ENCODE results near the gene ICE2. TPM values are rescaled to one million over a fixed set of nuclear protein-coding genes. Genes with fewer than 3 reads are reported as not detected.
A peak's percentile ranks its signal among the peaks of the same experiment; 100 is the strongest.

ICE2 gene
- total and polyA plus RNA-seq, 2 of the 4 experiments (the other 2 are of a cell fraction), result 14.7 to 21.1 TPM

GRCh38 chr15:60381148-60381788 lies 97.7 kb downstream of the ICE2 start:
- Histone ChIP-seq H2BK15ac (ENCODE audit: low read depth, low read length) (no peak overlapping the region), H3K56ac (ENCODE audit: extremely low read depth, insufficient read depth, low read length) (no peak overlapping the region), H4K5ac (ENCODE audit: low read depth, low read length) (peak overlapping the region; percentile 49), H3K14ac (replicated peaks; ENCODE audit: low read depth, low read length) (0 out of 2 replicates have a peak overlapping the region, but pooled peaks have one; percentile 11), H3K27me3 (ENCODE audit: control insufficient read depth, insufficient read depth, low read length) (no peaks in the 10 kb centered on the region), H3K27ac (ENCODE audit: insufficient read depth, low read length) (peak overlapping the region; percentile 78), H3K9ac (ENCODE audit: low read depth, low read length) (no peak overlapping the region), H3K79me1 (ENCODE audit: low read depth in 1 of 2, low read length in 2 of 2) (peaks cover 15 to 47% of the 10 kb centered on the region in 2 experiments; a peak in 3 of 4 replicates), H2BK5ac (ENCODE audit: low read depth, low read length, poor library complexity, severe bottlenecking) (peak overlapping the region; percentile 14), H3K9me3 (ENCODE audit: control insufficient read depth, insufficient read depth, low read length) (no peaks in the 10 kb centered on the region), H3K4me3 (ENCODE audit: insufficient read depth, low read depth, low read length) (no peak overlapping the region), H4K20me1 (ENCODE audit: insufficient read depth, low read length) (peaks cover 85% of the 10 kb centered on the region), H3K4ac (ENCODE audit: low read depth, low read length) (no peak overlapping the region), H3K36me3 (ENCODE audit: control insufficient read depth, insufficient read depth, low read length) (peaks cover 41% of the 10 kb centered on the region), H3K9me1 (ENCODE audit: insufficient read depth, low read length) (peaks cover 32% of the 10 kb centered on the region), H3K23ac (ENCODE audit: low read depth, low read length) (0 out of 2 replicates have a peak overlapping the region, but pooled peaks have one; percentile 21), H2AK5ac (ENCODE audit: low read depth, low read length) (no peak overlapping the region), H2BK120ac (ENCODE audit: low read depth, low read length) (no peak overlapping the region), H3K4me2 (ENCODE audit: low read depth, low read length) (no peak overlapping the region), H4K8ac (ENCODE audit: low read depth in 2 of 2, low read length in 2 of 2) (no peak overlapping the region; a peak in 1 of 4 replicates), H2BK20ac (ENCODE audit: low read depth, low read length) (no peak overlapping the region), H4K91ac (ENCODE audit: insufficient read depth, low read depth, low read length) (no peak overlapping the region), H2AK9ac (replicated peaks; ENCODE audit: low read depth, low read length, poor library complexity) (no peak overlapping the region), H3K4me1 (ENCODE audit: control insufficient read depth, insufficient read depth, low read length) (peaks cover 28% of the 10 kb centered on the region), H3K18ac (ENCODE audit: low read depth, low read length) (peak overlapping the region; percentile 85), H2AFZ (replicated peaks; ENCODE audit: low read length, poor library complexity) (no peak overlapping the region)
- WGBS, 2 experiments (ENCODE audit: extremely low coverage in 2 of 2, insufficient read length in 1 of 2), result no CpG with 5 or more reads among the region's 8 CpGs
- DNase-seq (peak; percentile 57), ATAC-seq (ENCODE audit: low read depth) (no peak)
- intact Hi-C loops (cut with micrococcal nuclease), result no loop called here
- no TSS peak for BruUV-seq (replicated peaks)
- ChIA-PET CTCF (interaction anchor here (0.6 to 0.7 kb wide), 2 partner anchors 17 to 58 kb away, joined by 3 read pairs; no protein-coding TSS in a partner anchor), POLR2A (ENCODE audit: unreplicated experiment) (interaction anchor here (0.6 to 1.1 kb wide), 2 partner anchors 10 to 1431 kb away, joined by 3 to 9 read pairs; no protein-coding TSS in a partner anchor)
- no peak for TF ChIP-seq MXI1 (IDR thresholded peaks at IDR 0.05; ENCODE audit: borderline replicate concordance, low read depth, low read length)
- peak; percentile 62 for TF ChIP-seq CEBPB (IDR thresholded peaks at IDR 0.05; ENCODE audit: low read depth, low read length)
- dilution Hi-C loops (cut with HindIII; ENCODE audit: low sequenced_read_pairs, unreplicated experiment), result no loop called here
- in situ Hi-C loops (cut with MboI; ENCODE audit: low sequenced_read_pairs), result no loop called here

All from IMR-90 (cell line).